Gastrocnemius medialis (tissue), 4 donors: ENCODE measurements around the gene S100A1. TPM values are rescaled to one million over a fixed set of nuclear protein-coding genes. Genes with fewer than 3 reads are reported as not detected.

Experiments used
- ATAC-seq, 2 donors: fragments of 150-250 bp; one replicate each; pipeline ENCODE4 v1.9.1; 2016
- DNase-seq, 2 donors: peaks; one replicate each; pipeline ENCODE4 v3.0.0-alpha.2; 2019
- H3K27ac ChIP-seq, 4 donors: fragments of 200-600 bp; sonication (generic); 1 replicate in 1 of 4; 2 replicates in 3 of 4; pipeline ENCODE4 v1.5.1; 2016 to 2018; ENCODE audit warnings: mild to moderate bottlenecking in 2 of 4, moderate library complexity in 1 of 4
- H3K27me3 ChIP-seq, 3 donors: fragments of 200-600 bp; sonication (generic) in 2 of 3; 1 replicate in 1 of 3; 2 replicates in 2 of 3; pipeline versions ENCODE4 v1.5.1 to v1.6.0; 2016 to 2019; ENCODE audit warnings: mild to moderate bottlenecking in 1 of 3, moderate library complexity in 1 of 3
- H3K36me3 ChIP-seq, 2 donors: fragments of 200-600 bp; sonication (generic) in 1 of 2; one replicate each; pipeline ENCODE4 v1.5.1; 2017 to 2018
- H3K4me1 ChIP-seq, 2 donors: fragments of 200-600 bp; sonication (generic) in 1 of 2; one replicate each; pipeline ENCODE4 v1.5.1; 2016 to 2017; ENCODE audit warnings: mild to moderate bottlenecking in 2 of 2
- H3K4me3 ChIP-seq, 4 donors: fragments of 200-600 bp; sonication (generic) in 3 of 4; 1 replicate in 1 of 4; 2 replicates in 3 of 4; pipeline ENCODE4 v1.5.1; 2016 to 2019; ENCODE audit warnings: mild to moderate bottlenecking in 2 of 4
- H3K9me3 ChIP-seq, 3 donors: fragments of 200-600 bp; sonication (generic) in 2 of 3; 1 replicate in 1 of 3; 2 replicates in 2 of 3; pipeline ENCODE4 v1.5.1; 2016 to 2019
- POLR2A ChIP-seq, 2 donors: fragments of 450-650 bp; IDR thresholded peaks; one replicate each; pipeline ENCODE4 v1.6.1; 2017; ENCODE audit warnings: antibody characterized with exemption in 2 of 2, mild to moderate bottlenecking in 2 of 2, moderate library complexity in 2 of 2
- in situ Hi-C, 4 donors: fragments of 200-750 bp; cut with MboI; loops; one replicate each; pipeline versions ENCODE4 v1.15.0 to v1.8.0; 2017; ENCODE audit warnings: low sequenced_read_pairs in 4 of 4
- intact Hi-C: fragments of 100-400 bp; cut with DNase I; formaldehyde crosslinking; loops from one replicate; pipeline ENCODE4 v1.15.1; 2023; ENCODE audit warnings: low total_unique reads
- total RNA-seq, 4 donors: library from RNA; depleted of rRNA; stranded (reverse); fragments of >200 nt; gene quantifications; one replicate each; pipeline versions ENCODE4 v1.1.0 to v1.2.3, GENCODE V29; 2016
- TF ChIP-seq, protein P1 (sequence below), 5 experiments: fragments of 450-650 bp in 3 of 5; fragments of 200-600 bp in 2 of 5; sonication (generic) in 2 of 5; IDR thresholded peaks in 4 of 5; conservative IDR thresholded peaks in 1 of 5; 1 replicate in 4 of 5; 2 replicates in 1 of 5; pipeline ENCODE4 v1.5.1; 2016 to 2019; ENCODE audit warnings: antibody characterized with exemption in 5 of 5, mild to moderate bottlenecking in 3 of 5, moderate library complexity in 3 of 5

S100A1 gene
- total RNA-seq, 4 donors from 2014 or later: 390 to 932 (median 616) TPM

DNA sequence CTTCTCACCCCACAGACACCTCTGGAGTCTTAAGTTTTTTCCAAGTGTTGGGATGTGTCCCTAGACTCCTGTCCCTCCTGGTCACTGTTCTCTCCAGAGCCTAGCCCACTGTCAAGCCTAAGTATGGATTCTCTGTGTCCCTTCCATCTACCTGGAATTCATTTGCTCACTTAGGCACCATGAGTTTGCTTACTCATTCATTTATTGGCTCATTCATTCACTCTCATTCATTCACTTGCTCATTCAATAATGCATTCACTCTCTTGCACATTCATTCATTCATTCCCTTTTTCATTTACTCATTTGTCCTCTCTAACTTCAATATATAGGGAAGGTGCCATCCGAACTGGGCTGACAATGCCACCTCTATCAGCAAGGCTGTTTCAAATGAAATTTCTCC, 16.9 kb upstream of the S100A1 start:
- intact Hi-C loops (loop anchor here (5.0 kb wide), 1 partner anchor 786 kb away; no protein-coding TSS in a partner anchor), in situ Hi-C loops (no loop called here)
- H3K4me1 ChIP-seq: peaks cover 21 to 25% of the 10 kb centered on the region in 2 donors
- no peaks in the 10 kb centered on the region for H3K9me3 ChIP-seq
- no peaks in the 10 kb centered on the region for H3K27me3 ChIP-seq
- H3K36me3 ChIP-seq: peaks cover 0 to 14% of the 10 kb centered on the region in 2 donors
- DNase-seq (no peak), ATAC-seq (no peak)
- H3K4me3 ChIP-seq: peak overlapping the region in 1 of 4 donors; percentile 65
- no peak for TF ChIP-seq POLR2A (IDR thresholded peaks at IDR 0.05)
- TF ChIP-seq, protein P1, sequence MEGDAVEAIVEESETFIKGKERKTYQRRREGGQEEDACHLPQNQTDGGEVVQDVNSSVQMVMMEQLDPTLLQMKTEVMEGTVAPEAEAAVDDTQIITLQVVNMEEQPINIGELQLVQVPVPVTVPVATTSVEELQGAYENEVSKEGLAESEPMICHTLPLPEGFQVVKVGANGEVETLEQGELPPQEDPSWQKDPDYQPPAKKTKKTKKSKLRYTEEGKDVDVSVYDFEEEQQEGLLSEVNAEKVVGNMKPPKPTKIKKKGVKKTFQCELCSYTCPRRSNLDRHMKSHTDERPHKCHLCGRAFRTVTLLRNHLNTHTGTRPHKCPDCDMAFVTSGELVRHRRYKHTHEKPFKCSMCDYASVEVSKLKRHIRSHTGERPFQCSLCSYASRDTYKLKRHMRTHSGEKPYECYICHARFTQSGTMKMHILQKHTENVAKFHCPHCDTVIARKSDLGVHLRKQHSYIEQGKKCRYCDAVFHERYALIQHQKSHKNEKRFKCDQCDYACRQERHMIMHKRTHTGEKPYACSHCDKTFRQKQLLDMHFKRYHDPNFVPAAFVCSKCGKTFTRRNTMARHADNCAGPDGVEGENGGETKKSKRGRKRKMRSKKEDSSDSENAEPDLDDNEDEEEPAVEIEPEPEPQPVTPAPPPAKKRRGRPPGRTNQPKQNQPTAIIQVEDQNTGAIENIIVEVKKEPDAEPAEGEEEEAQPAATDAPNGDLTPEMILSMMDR (IDR thresholded peaks at IDR 0.05 in 4 of 5, conservative IDR thresholded peaks at IDR 0.05 in 1 of 5): no peak
- peak overlapping the region; percentile 82 to 88 (median 84) for H3K27ac ChIP-seq

DNA sequence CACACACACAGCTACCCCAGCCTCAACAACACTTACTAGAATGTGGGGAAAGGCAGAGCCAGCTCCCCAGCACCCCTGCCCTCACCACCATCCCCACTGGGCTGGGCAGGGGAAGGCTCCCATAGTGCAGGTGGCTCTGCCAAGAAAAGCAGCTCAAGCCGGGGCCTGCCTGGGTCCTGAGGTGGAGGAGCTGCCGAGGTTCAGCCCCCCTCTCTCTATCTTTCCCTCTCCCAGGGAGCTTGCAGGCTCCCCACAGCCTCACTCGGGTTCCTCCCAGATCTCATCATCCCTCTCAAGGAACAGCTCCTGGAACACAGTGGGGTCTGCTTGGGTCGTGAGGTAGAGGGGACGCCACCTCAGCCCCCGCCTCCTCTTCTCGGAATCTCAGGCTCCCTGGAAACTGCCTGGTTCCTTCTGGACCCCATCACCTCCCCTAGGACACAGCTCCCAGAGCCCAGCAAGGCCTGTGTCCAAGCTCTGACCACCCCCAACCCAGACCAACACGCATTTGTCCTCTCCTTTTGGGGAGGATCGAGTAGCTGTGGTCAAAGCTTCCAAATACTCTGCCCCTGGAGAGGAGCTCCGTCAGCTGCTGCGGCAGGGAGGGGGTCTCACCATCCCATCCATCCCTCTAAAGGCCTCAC, 16.0 kb upstream of the S100A1 start:
- Histone ChIP-seq H3K4me3 (peak overlapping the region; percentile 56 to 66 (median 62)), H3K27ac (peak overlapping the region; percentile 82 to 88 (median 84)), H3K36me3 (peaks cover 0 to 5% of the 10 kb centered on the region in 2 donors), H3K27me3 (no peaks in the 10 kb centered on the region), H3K9me3 (no peaks in the 10 kb centered on the region), H3K4me1 (peaks cover 22 to 25% of the 10 kb centered on the region in 2 donors)
- DNase-seq (peak in 1 of 2 donors; percentile 15), ATAC-seq (peak; percentile 1 to 7)
- TF ChIP-seq POLR2A (IDR thresholded peaks at IDR 0.05): no peak
- TF ChIP-seq, protein P1 (IDR thresholded peaks at IDR 0.05 in 4 of 5, conservative IDR thresholded peaks at IDR 0.05 in 1 of 5): no peak
- intact Hi-C loops (loop anchor here (5.0 kb wide), 1 partner anchor 785 kb away; no protein-coding TSS in a partner anchor), in situ Hi-C loops (no loop called here)

DNA sequence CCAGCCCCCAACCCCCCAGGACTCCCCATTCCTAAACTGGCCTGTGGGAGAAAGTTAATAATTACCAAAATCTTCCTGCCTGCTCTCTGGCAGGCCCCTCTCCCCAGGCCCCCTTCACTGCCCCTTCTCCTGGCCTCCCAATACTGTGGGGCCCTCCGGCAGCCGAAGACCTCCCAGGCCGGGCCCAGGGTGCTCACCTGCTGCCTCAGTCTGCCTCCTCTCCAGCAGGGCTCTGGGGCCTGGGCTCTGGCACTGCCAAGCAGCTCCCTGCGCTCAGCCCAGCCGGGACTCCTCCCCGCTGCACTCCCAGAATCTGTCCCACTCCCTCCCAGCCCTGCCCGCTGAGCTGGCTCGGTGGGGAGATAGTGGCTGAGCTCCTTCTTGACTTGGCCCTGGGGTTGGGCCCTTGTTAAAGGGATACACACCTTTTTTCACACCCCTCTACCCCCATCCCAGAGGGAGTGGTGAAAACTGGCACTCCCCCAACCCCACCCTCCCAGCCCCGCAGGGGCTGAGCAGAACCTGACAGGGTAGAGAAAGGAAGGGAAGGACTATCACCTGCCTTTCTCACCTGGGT, 15.4 kb upstream of the S100A1 start, which contains the start of gene S100A16:
S100A16 (minus strand) TSS at position 383 of the 577 bp plus-strand sequence. CDS start 4,986 bp downstream, outside the sequence.
- in situ Hi-C loops: no loop called here
- peak in 1 of 2 donors; percentile 74 for DNase-seq
- H3K27me3 ChIP-seq: no peaks in the 10 kb centered on the region
- no peaks in the 10 kb centered on the region for H3K9me3 ChIP-seq
- peak; percentile 18 to 35 for TF ChIP-seq POLR2A (IDR thresholded peaks at IDR 0.05)
- TF ChIP-seq, protein P1 (IDR thresholded peaks at IDR 0.05 in 4 of 5, conservative IDR thresholded peaks at IDR 0.05 in 1 of 5): no peak
- intact Hi-C loops: loop anchor here (5.0 kb wide), 1 partner anchor 784 kb away; no protein-coding TSS in a partner anchor
- peaks cover 25 to 28% of the 10 kb centered on the region in 2 donors for H3K4me1 ChIP-seq
- peak; percentile 52 to 55 for ATAC-seq
- H3K27ac ChIP-seq: peak within 1 kb of the TSS; percentile 82 to 88 (median 84)
- no peaks in the 10 kb centered on the region for H3K36me3 ChIP-seq
- peak within 1 kb of the TSS; percentile 56 to 66 (median 62) for H3K4me3 ChIP-seq

DNA sequence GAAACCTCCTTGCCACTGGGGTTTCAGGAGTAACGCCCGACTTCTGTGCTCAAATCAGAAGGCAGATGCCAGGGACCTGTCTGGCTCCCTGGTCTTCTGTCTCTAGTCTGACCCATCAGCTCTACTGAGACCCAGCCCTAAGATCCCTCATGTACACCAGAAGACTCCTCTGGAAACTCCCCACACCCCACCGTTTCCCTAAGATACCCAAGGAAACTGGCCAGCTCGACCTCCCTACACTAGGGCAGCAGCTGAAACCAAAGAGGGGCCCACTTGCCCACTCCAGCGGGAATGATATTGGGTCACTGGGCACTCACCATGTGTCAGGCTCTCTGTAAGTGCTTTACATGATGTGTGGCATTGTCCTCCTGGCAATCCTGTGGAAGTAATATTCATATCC, 14.8 kb upstream of the S100A1 start:
- peaks cover 21 to 29% of the 10 kb centered on the region in 2 donors for H3K4me1 ChIP-seq
- peak overlapping the region; percentile 82 to 88 (median 84) for H3K27ac ChIP-seq
- in situ Hi-C loops: no loop called here
- intact Hi-C loops: loop anchor here (5.0 kb wide), 1 partner anchor 784 kb away; no protein-coding TSS in a partner anchor
- no peak for ATAC-seq
- H3K27me3 ChIP-seq: no peaks in the 10 kb centered on the region
- no peak for TF ChIP-seq POLR2A (IDR thresholded peaks at IDR 0.05)
- TF ChIP-seq, protein P1 (IDR thresholded peaks at IDR 0.05 in 4 of 5, conservative IDR thresholded peaks at IDR 0.05 in 1 of 5): no peak
- H3K9me3 ChIP-seq: no peaks in the 10 kb centered on the region
- H3K4me3 ChIP-seq: peak overlapping the region in 3 of 4 donors; percentile 56 to 65 (median 58)
- DNase-seq: no peak
- H3K36me3 ChIP-seq: peaks cover 0 to 2% of the 10 kb centered on the region in 2 donors
